Fibroblast of lung (primary cell): Measurements from ENCODE around the gene KRTAP4-5. TPM values are rescaled to one million over a fixed set of nuclear protein-coding genes. Genes with fewer than 3 reads are reported as not detected.
"Not testable (repeated sequence)": the region's sequence is repeated elsewhere in the genome, so short reads cannot be mapped to it uniquely, and the experiment has no call there.

Source experiments
- DNase-seq, 2 donors: peaks; one replicate each; pipeline versions ENCODE4 v3.0.0 to v3.0.0-alpha.2; 2010; ENCODE audit warnings: low read depth in 2 of 2
- H2AFZ ChIP-seq: 2 replicates; pipeline ENCODE4 v1.5.1; 2012; ENCODE audit warnings: low read length, control low read depth, inconsistent platforms
- H3K27ac ChIP-seq: 2 replicates; pipeline ENCODE4 v1.5.1; 2011; ENCODE audit warnings: low read length, control low read depth; ENCODE audit not compliant: insufficient read depth
- H3K27me3 ChIP-seq: 2 replicates; pipeline ENCODE4 v1.5.1; 2011; ENCODE audit warnings: mild to moderate bottlenecking, low read length; ENCODE audit not compliant: control insufficient read depth, insufficient read depth
- H3K36me3 ChIP-seq: 2 replicates; pipeline ENCODE4 v1.5.1; 2011; ENCODE audit warnings: low read length; ENCODE audit not compliant: control insufficient read depth, insufficient read depth
- H3K4me1 ChIP-seq: 2 replicates; pipeline ENCODE4 v1.5.1; 2011; ENCODE audit warnings: low read length; ENCODE audit not compliant: control insufficient read depth, insufficient read depth; ENCODE audit errors: extremely low read depth
- H3K4me2 ChIP-seq: 2 replicates; pipeline ENCODE4 v1.5.1; 2011; ENCODE audit warnings: low read length, control low read depth; ENCODE audit not compliant: insufficient read depth; ENCODE audit errors: extremely low read depth
- H3K4me3 ChIP-seq, 4 experiments: fragments of 200-600 bp in 1 of 4; sonication (generic) in 1 of 4; replicated peaks in 1 of 4; 2 replicates each; pipeline ENCODE4 v1.5.1; 2011 to 2016; ENCODE audit warnings: low read length in 4 of 4, low read depth in 3 of 4, mild to moderate bottlenecking in 3 of 4, control low read depth in 2 of 4, inconsistent platforms in 1 of 4, mixed read lengths in 1 of 4; ENCODE audit not compliant: insufficient read depth in 1 of 4; ENCODE audit errors: control extremely low read depth in 1 of 4
- H3K79me2 ChIP-seq: 2 replicates; pipeline ENCODE4 v1.5.1; 2012; ENCODE audit warnings: mild to moderate bottlenecking, low read length, inconsistent platforms; ENCODE audit not compliant: control insufficient read depth, insufficient read depth
- H3K9ac ChIP-seq: 2 replicates; pipeline ENCODE4 v1.5.1; 2011; ENCODE audit warnings: mild to moderate bottlenecking, low read length, control low read depth; ENCODE audit not compliant: insufficient read depth
- H3K9me3 ChIP-seq: 2 replicates; pipeline ENCODE4 v1.5.1; 2012; ENCODE audit warnings: low read depth, low read length; ENCODE audit not compliant: control insufficient read depth, insufficient read depth
- H4K20me1 ChIP-seq: 2 replicates; pipeline ENCODE4 v1.5.1; 2011; ENCODE audit warnings: low read length; ENCODE audit not compliant: control insufficient read depth, insufficient read depth; ENCODE audit errors: extremely low read depth
- EZH2 ChIP-seq: IDR thresholded peaks from 2 replicates; pipeline ENCODE4 v1.5.1; 2012; ENCODE audit warnings: low read length, control low read depth, mild to moderate bottlenecking; ENCODE audit errors: missing control alignments
- polyA plus RNA-seq, 2 donors: library from polyadenylated mRNA; depleted of rRNA in 1 of 2; stranded (reverse) in 1 of 2; unstranded in 1 of 2; fragments of >200 nt; gene quantifications; 2 replicates each; pipeline ENCODE4 v1.2.1, GENCODE V29; 2011 to 2012; ENCODE audit warnings: missing spikeins in 1 of 2
- total RNA-seq: library from RNA; depleted of rRNA; stranded (reverse); fragments of >200 nt; gene quantifications from 2 replicates; pipeline ENCODE4 v1.2.1, GENCODE V29; 2014
- TF ChIP-seq, protein P1 (sequence below), 2 donors: IDR thresholded peaks in 1 of 2; conservative IDR thresholded peaks in 1 of 2; 1 replicate in 1 of 2; 2 replicates in 1 of 2; pipeline ENCODE4 v1.5.1; 2011 to 2012; ENCODE audit warnings: low read length in 2 of 2, control low read depth in 1 of 2, inconsistent platforms in 1 of 2, low read depth in 1 of 2, mild to moderate bottlenecking in 1 of 2

The KRTAP4-5 gene
- total and polyA plus RNA-seq, 2 donors (not counting 1 experiment from before 2014, with no cell fraction given) = not detected

DNA sequence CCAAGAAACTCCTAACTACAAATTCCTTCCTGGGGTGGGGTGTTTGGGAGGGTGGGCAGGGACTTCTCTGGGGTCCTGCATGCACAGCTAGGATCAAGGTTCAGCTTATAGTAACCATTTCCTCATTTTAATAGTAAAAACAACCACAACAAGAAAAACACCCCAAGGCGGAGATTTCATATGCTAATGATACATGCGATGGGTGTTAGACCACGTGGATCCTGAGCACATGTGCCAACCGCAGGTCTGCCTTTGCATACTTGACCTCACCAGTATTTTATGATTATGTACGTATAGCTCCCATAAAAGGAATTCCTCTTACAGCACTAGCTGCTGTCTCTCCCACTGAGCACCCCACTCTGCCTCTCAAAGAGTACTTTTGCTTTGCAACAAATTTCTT, 33.3 kb downstream of the KRTAP4-5 start:
- no peak overlapping the region for H3K27ac ChIP-seq
- TF ChIP-seq, protein P1, sequence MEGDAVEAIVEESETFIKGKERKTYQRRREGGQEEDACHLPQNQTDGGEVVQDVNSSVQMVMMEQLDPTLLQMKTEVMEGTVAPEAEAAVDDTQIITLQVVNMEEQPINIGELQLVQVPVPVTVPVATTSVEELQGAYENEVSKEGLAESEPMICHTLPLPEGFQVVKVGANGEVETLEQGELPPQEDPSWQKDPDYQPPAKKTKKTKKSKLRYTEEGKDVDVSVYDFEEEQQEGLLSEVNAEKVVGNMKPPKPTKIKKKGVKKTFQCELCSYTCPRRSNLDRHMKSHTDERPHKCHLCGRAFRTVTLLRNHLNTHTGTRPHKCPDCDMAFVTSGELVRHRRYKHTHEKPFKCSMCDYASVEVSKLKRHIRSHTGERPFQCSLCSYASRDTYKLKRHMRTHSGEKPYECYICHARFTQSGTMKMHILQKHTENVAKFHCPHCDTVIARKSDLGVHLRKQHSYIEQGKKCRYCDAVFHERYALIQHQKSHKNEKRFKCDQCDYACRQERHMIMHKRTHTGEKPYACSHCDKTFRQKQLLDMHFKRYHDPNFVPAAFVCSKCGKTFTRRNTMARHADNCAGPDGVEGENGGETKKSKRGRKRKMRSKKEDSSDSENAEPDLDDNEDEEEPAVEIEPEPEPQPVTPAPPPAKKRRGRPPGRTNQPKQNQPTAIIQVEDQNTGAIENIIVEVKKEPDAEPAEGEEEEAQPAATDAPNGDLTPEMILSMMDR (conservative IDR thresholded peaks at IDR 0.05 in 1 of 2, IDR thresholded peaks at IDR 0.05 in 1 of 2; ENCODE audit: low read depth in 1 of 2, low read length in 2 of 2) = no peak
- TF ChIP-seq EZH2 = no peak
- H3K36me3 ChIP-seq = no peaks in the 10 kb centered on the region
- H3K4me1 ChIP-seq = no peaks in the 10 kb centered on the region
- H3K4me3 ChIP-seq = no peak overlapping the region
- H3K4me2 ChIP-seq = no peak overlapping the region
- no peaks in the 10 kb centered on the region for H3K79me2 ChIP-seq
- DNase-seq = no peak
- H3K9me3 ChIP-seq = no peaks in the 10 kb centered on the region
- no peaks in the 10 kb centered on the region for H4K20me1 ChIP-seq
- no peak overlapping the region for H3K9ac ChIP-seq
- H3K27me3 ChIP-seq = no peaks in the 10 kb centered on the region
- no peak overlapping the region for H2AFZ ChIP-seq

DNA sequence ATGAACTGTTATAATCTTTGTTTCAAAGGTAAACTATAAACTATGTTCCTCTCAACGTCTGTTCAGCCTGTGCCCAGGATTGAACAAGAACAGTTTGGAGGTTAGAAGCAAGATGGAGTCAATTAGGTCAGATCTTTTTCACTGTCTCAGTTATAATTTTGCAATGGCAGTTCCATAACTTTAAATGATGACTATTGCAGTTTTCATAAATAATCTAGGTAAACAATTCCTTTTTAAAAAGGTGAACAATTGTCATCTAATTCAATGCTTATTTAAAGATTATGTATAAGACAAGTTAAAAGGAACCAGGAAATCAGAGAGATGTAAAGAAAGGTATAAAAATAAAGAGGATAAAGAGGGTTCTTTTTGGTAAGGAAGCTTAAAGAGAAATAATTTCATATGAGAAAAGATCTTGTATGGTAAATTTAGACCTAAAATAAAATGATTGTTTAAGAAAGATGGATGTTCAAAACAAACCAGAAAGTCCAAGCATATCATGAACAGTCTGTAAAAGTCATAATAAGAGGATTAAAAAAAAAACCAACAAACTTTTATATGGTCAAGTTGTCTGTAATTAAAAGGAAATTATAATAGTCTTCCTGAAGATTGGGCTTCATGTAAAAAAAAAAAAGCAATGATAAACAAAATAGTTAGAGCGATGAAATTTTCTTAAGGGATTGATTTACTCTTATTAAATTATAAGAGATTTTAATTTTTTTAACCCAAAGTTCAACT, 38.3 kb downstream of the KRTAP4-5 start:
- TF ChIP-seq, protein P1 (conservative IDR thresholded peaks at IDR 0.05 in 1 of 2, IDR thresholded peaks at IDR 0.05 in 1 of 2; ENCODE audit: low read depth in 1 of 2, low read length in 2 of 2) = no peak
- TF ChIP-seq EZH2 = no peak
- no peaks in the 10 kb centered on the region for H4K20me1 ChIP-seq
- peaks cover 3% of the 10 kb centered on the region for H3K4me1 ChIP-seq
- H3K27me3 ChIP-seq = no peaks in the 10 kb centered on the region
- no peaks in the 10 kb centered on the region for H3K36me3 ChIP-seq
- H3K9ac ChIP-seq = no peak overlapping the region
- no peak overlapping the region for H3K4me3 ChIP-seq
- no peak for DNase-seq
- H3K27ac ChIP-seq = no peak overlapping the region
- H3K79me2 ChIP-seq = no peaks in the 10 kb centered on the region
- H3K4me2 ChIP-seq = no peak overlapping the region
- H3K9me3 ChIP-seq = no peaks in the 10 kb centered on the region
- H2AFZ ChIP-seq = no peak overlapping the region

DNA sequence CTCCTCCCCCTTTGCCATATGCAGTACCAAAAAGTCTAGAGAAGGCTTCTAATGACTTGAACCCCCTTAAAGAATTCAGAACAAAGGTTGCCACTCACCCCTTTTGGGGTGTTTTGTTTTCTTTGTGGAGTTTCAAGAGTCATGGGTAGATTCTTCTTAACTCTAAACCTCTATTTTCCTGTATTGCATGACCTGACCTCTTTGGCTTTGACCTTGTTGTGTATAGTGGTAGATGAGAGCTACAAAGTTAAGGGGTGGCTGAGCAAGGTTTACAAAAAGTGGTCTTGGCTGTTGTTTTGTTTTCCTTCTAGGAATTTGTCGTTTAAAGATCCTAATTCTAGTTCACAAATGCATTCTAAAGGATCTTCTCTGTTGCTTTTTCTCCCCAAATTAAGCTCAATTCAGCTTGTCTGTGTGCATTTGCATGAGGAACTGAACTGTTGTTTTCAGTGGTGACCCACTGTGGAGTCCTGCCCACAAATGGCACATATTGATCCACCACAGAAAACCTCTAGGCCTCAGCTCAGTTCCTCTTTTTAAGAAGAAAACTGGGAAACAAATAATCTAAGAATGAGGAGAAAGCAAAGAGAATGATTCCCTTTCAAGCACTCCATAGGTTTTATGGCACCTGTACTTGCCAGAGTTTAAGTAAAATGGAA, 40.8 kb downstream of the KRTAP4-5 start:
- H3K79me2 ChIP-seq, H3K9me3 ChIP-seq: not testable (repeated sequence)
- H3K4me3 ChIP-seq = peak overlapping the region in 1 of 4 experiments; percentile 21

More for the DNA sequence above, 40.8 kb downstream of the KRTAP4-5 start:
- not testable (repeated sequence) for H3K4me1 ChIP-seq, H3K9ac ChIP-seq, H4K20me1 ChIP-seq, H3K4me2 ChIP-seq, H3K27me3 ChIP-seq, H2AFZ ChIP-seq, H3K27ac ChIP-seq, DNase-seq, H3K36me3 ChIP-seq
